ENCODE measurements around the gene ARSI.

GRCh38 chr5:150321784-150322183 is 19.1 kb upstream of the ARSI start:
- TF ChIP-seq CTCF (IDR thresholded peaks at IDR 0.05; ENCODE audit: insufficient read depth, low read length, poor library complexity, severe bottlenecking) (no peak), EZH2phosphoT487 (conservative IDR thresholded peaks at IDR 0.05; ENCODE audit: low read length) (no peak)

Data from SU-DHL-6 (cell line).